Smooth muscle cell (in vitro differentiated cells): ENCODE measurements around the gene EPYC. TPM values are rescaled to one million over a fixed set of nuclear protein-coding genes. Genes with fewer than 3 reads are reported as not detected.
"Not testable (repeated sequence)": the region's sequence is repeated elsewhere in the genome, so short reads cannot be mapped to it uniquely, and the experiment has no call there.

Experiments
- DNase-seq: peaks from one replicate; lab custom pipeline; 2025; ENCODE audit not compliant: unreplicated experiment; lab: John Stamatoyannopoulos, UW
- H2AFZ ChIP-seq: fragments of 200-600 bp; sonication (generic); 2 replicates; pipeline ENCODE4 v1.6.0; 2016; ENCODE audit warnings: antibody characterized with exemption, low read depth, mild to moderate bottlenecking
- H3F3A ChIP-seq: fragments of 200-600 bp; sonication (generic); 2 replicates; pipeline ENCODE4 v1.6.0; 2017; ENCODE audit warnings: antibody characterized with exemption, low read depth
- H3K27ac ChIP-seq: fragments of 200-600 bp; sonication (generic); 2 replicates; pipeline ENCODE4 v1.5.1; 2016; ENCODE audit warnings: low read depth, mild to moderate bottlenecking
- H3K27me3 ChIP-seq: fragments of 200-600 bp; sonication (generic); 2 replicates; pipeline ENCODE4 v1.6.1; 2016; ENCODE audit warnings: low read depth, mild to moderate bottlenecking
- H3K36me3 ChIP-seq: fragments of 200-600 bp; sonication (generic); 2 replicates; pipeline ENCODE4 v1.5.1; 2016; ENCODE audit warnings: low read depth
- H3K4me1 ChIP-seq: fragments of 200-600 bp; sonication (generic); 2 replicates; pipeline ENCODE4 v1.5.1; 2016; ENCODE audit warnings: low read depth
- H3K4me2 ChIP-seq: fragments of 200-600 bp; sonication (generic); 2 replicates; pipeline ENCODE4 v1.6.0; 2016; ENCODE audit warnings: mild to moderate bottlenecking
- H3K4me3 ChIP-seq: fragments of 200-600 bp; sonication (generic); 2 replicates; pipeline ENCODE4 v1.5.1; 2016; ENCODE audit warnings: mild to moderate bottlenecking
- H3K79me2 ChIP-seq: fragments of 200-600 bp; sonication (generic); 2 replicates; pipeline ENCODE4 v1.6.0; 2016; ENCODE audit warnings: low read depth, mild to moderate bottlenecking
- H3K9ac ChIP-seq: fragments of 200-600 bp; sonication (generic); 2 replicates; pipeline ENCODE4 v1.6.0; 2016; ENCODE audit warnings: low read depth
- H3K9me3 ChIP-seq: fragments of 200-600 bp; sonication (generic); replicated peaks from 2 replicates; pipeline ENCODE4 v1.5.1; 2016; ENCODE audit warnings: low read depth
- H4K20me1 ChIP-seq: fragments of 200-600 bp; sonication (generic); 2 replicates; pipeline ENCODE4 v1.6.0; 2016; ENCODE audit warnings: low read depth
- WGBS: methylation state at CpG from one replicate; pipeline ENCODE4 v1.1.7; 2016; ENCODE audit warnings: low lambda C conversion rate; 5-methylcytosine and 5-hydroxymethylcytosine counted together
- polyA plus RNA-seq: library from polyadenylated mRNA; unstranded; fragments of >200 nt; fragmentation: Nextera tagmentation; extraction: Ambion mirVana; gene quantifications from 2 replicates; pipeline ENCODE4 v1.2.1, GENCODE V29; 2016
- total RNA-seq: library from RNA; depleted of rRNA; stranded (reverse); fragments of >200 nt; gene quantifications from 2 replicates; pipeline ENCODE4 v1.2.3, GENCODE V29; 2014
- TF ChIP-seq, protein P1 (sequence below): fragments of 200-600 bp; sonication (generic); IDR thresholded peaks from 2 replicates; pipeline ENCODE4 v1.5.1; 2017; ENCODE audit warnings: borderline replicate concordance, mild to moderate bottlenecking, antibody characterized with exemption; ENCODE audit not compliant: insufficient read depth, poor library complexity, severe bottlenecking

The EPYC gene
- total and polyA plus RNA-seq, 2 experiments from 2014 or later: 0.13 to 1.1 TPM

DNA sequence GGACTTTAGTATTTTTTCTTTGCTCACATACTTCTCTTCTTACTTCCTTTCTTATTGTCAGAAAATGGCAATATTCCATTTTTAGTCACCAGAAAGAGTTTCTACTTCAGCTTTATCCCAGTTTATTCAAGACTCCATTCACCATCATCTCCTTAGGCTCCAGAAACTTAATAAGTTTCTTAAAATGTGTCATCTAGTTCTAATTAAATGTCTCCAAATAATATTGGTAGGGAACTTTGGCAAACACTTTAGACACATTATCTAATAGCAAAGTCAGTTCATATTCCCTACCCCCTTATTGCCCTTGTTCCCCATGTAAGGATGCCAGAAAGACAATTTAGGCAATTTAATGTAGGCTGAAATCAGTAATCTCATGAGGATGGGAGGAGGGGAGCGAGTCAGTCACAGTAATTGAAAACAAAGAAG, 15.1 kb downstream of the EPYC start:
- Histone ChIP-seq H3K27ac (no peak overlapping the region), H3F3A (no peaks in the 10 kb centered on the region)
- WGBS: 93% methylated on average over 1 of the region's 1 CpG

DNA sequence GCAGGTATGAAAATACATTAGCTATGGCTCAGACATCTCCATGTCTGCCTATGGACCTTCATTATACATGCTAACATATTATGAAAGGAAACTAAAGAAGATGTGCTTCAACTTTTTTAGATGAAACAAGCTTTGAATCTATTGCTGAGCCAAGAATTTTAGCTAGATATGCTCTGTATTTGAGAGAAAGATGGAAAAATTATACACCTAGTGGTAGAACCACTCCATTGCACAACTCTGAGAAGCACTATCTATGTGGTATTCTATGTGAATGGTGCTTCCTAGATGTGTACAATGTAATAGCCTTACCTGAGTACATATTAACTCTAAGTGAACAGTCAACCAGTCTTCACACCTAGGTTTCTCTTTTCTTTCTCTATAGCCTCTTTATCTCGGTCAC, 17.3 kb downstream of the EPYC start:
- TF ChIP-seq, protein P1, sequence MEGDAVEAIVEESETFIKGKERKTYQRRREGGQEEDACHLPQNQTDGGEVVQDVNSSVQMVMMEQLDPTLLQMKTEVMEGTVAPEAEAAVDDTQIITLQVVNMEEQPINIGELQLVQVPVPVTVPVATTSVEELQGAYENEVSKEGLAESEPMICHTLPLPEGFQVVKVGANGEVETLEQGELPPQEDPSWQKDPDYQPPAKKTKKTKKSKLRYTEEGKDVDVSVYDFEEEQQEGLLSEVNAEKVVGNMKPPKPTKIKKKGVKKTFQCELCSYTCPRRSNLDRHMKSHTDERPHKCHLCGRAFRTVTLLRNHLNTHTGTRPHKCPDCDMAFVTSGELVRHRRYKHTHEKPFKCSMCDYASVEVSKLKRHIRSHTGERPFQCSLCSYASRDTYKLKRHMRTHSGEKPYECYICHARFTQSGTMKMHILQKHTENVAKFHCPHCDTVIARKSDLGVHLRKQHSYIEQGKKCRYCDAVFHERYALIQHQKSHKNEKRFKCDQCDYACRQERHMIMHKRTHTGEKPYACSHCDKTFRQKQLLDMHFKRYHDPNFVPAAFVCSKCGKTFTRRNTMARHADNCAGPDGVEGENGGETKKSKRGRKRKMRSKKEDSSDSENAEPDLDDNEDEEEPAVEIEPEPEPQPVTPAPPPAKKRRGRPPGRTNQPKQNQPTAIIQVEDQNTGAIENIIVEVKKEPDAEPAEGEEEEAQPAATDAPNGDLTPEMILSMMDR: peak; percentile 17
- Histone ChIP-seq H3K79me2 (no peaks in the 10 kb centered on the region), H3K4me3 (no peak overlapping the region), H3F3A (no peaks in the 10 kb centered on the region), H3K36me3 (no peaks in the 10 kb centered on the region), H3K4me2 (no peak overlapping the region), H3K9ac (no peak overlapping the region), H3K27me3 (no peaks in the 10 kb centered on the region), H3K9me3 (no peaks in the 10 kb centered on the region), H2AFZ (no peak overlapping the region), H4K20me1 (no peaks in the 10 kb centered on the region), H3K4me1 (no peaks in the 10 kb centered on the region), H3K27ac (no peak overlapping the region)
- 91% methylated on average over 1 of the region's 1 CpG for WGBS
- no peak for DNase-seq

More for the DNA sequence above, 15.1 kb downstream of the EPYC start:
- no peak overlapping the region for H3K4me3 ChIP-seq
- no peaks in the 10 kb centered on the region for H3K79me2 ChIP-seq
- H2AFZ ChIP-seq: no peak overlapping the region
- H3K27me3 ChIP-seq: no peaks in the 10 kb centered on the region
- no peaks in the 10 kb centered on the region for H3K9me3 ChIP-seq
- H3K4me2 ChIP-seq: no peak overlapping the region
- no peaks in the 10 kb centered on the region for H3K36me3 ChIP-seq
- TF ChIP-seq, protein P1: no peak
- H4K20me1 ChIP-seq: no peaks in the 10 kb centered on the region
- no peak overlapping the region for H3K9ac ChIP-seq
- DNase-seq: no peak
- peaks cover under 1% of the 10 kb centered on the region for H3K4me1 ChIP-seq

DNA sequence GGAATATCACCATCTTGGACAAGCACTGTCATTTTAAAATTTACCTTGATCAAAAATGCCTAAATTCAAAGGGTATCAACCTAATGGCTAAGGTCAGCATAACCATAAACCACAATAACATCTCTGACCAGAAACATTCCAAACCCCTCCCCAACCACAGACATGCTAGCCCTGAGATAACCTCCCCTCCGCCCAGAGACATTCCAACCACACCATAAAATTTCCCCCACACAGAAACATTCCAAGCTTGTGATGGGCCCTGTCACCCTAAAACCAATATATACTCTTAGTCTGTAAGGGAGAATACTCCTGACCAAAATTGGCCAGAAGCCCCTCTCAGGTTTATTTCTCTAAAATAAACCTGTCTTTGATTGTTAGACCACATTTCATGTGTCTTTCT, 17.7 kb downstream of the EPYC start:
- WGBS: 53% methylated on average over 1 of the region's 1 CpG
- TF ChIP-seq, protein P1: no peak
- DNase-seq: no peak

DNA sequence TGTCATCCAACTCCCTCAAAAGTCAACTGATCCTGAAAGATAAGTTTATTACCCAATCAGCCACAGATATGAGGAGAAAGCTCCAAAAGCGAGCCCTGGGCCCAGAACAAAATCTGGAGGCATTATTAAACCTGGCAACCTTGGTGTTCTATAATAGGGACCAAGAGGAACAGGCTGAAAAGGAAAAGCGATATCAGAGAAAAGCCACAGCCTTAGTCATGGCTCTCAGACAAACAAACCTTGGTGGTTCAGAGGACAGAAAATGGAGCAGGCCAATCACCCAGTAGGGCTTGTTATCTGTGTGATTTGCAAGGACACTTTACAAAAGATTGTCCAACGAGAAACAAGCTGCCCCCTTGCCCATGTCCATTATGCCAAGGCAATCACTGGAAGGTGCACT, 19.4 kb downstream of the EPYC start:
- not testable (repeated sequence) for H3K9ac ChIP-seq, H3K4me2 ChIP-seq, H3F3A ChIP-seq, H3K4me1 ChIP-seq, H3K9me3 ChIP-seq, H3K36me3 ChIP-seq, H3K79me2 ChIP-seq, H3K4me3 ChIP-seq, H2AFZ ChIP-seq, H3K27me3 ChIP-seq, DNase-seq, H4K20me1 ChIP-seq, H3K27ac ChIP-seq
- WGBS: 88% methylated on average over 3 of the region's 3 CpGs

More for the DNA sequence above, 17.7 kb downstream of the EPYC start:
- no peaks in the 10 kb centered on the region for H3K36me3 ChIP-seq
- H3K9me3 ChIP-seq: no peaks in the 10 kb centered on the region
- H4K20me1 ChIP-seq: no peaks in the 10 kb centered on the region
- no peak overlapping the region for H3K4me3 ChIP-seq
- no peaks in the 10 kb centered on the region for H3K79me2 ChIP-seq
- H3K4me1 ChIP-seq: no peaks in the 10 kb centered on the region
- H2AFZ ChIP-seq: no peak overlapping the region
- H3K27ac ChIP-seq: no peak overlapping the region
- no peaks in the 10 kb centered on the region for H3K27me3 ChIP-seq
- no peak overlapping the region for H3K9ac ChIP-seq
- no peaks in the 10 kb centered on the region for H3F3A ChIP-seq
- no peak overlapping the region for H3K4me2 ChIP-seq
